ENCODE measurements around the gene PTPRN2.

Gene PTPRN2

GRCh38 chr7:158075633-158076001 is 512.0 kb downstream of the PTPRN2 start:
- ATAC-seq (replicated peaks; ENCODE audit: extremely low read depth, poor library complexity, severe bottlenecking) (no peak), DNase-seq (ENCODE audit: low spot score in 2 of 2) (no peak)
- Mint-ChIP-seq H3K27ac (ENCODE audit: low read depth) (no peak overlapping the region), H3K27me3 (no peaks in the 10 kb centered on the region), H3K36me3 (ENCODE audit: insufficient read depth) (no peaks in the 10 kb centered on the region), H3K4me1 (no peaks in the 10 kb centered on the region), H3K9me3 (no peaks in the 10 kb centered on the region), H3K4me3 (no peak overlapping the region)

DNA sequence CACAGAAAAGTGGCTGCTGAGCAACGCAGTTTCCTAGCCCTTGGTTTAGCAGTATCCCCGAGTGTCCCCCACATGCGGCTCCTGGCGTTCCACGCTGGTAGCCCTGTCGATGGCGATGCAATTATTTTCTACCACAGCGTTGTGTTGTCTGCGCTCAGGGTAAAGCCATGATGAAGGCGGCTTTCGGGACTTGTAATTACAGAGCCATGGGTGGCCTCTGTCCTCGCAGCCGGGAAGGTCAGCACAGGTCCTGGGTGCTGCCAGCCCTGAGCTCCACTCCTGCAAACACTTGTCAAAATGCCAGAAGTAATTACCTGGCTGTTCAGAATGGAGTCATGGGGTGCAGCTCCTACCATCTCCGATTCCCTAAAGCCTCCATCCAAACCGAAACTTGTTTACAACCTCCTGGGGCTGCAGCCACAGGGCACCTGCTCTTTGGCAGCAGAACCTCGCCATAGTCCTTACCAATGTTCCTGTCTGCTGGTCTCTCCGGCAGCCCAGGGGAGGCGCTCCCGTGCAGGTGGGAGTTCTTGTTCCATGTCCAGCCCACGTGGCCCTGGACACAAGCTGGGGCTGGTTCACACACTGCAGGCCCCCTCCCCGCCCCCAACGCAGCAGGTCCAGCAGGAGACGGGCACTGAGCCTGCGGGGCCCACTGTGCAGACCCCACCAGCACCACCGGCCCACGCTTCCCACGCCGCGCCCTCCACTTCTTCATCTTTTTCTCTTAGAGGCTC is 512.6 kb downstream of the PTPRN2 start:
- ATAC-seq (replicated peaks; ENCODE audit: extremely low read depth, poor library complexity, severe bottlenecking) (no peak), DNase-seq (ENCODE audit: low spot score in 2 of 2) (no peak)
- no peak overlapping the region for H3K27ac Mint-ChIP-seq (ENCODE audit: low read depth)
- H3K27me3 Mint-ChIP-seq, result no peaks in the 10 kb centered on the region
- no peaks in the 10 kb centered on the region for H3K4me1 Mint-ChIP-seq
- no peak overlapping the region for H3K4me3 Mint-ChIP-seq
- H3K9me3 Mint-ChIP-seq, result peaks cover 3% of the 10 kb centered on the region
- no peaks in the 10 kb centered on the region for H3K36me3 Mint-ChIP-seq (ENCODE audit: insufficient read depth)

GRCh38 chr7:158073845-158074840 is 513.5 kb downstream of the PTPRN2 start:
- Mint-ChIP-seq H3K4me3 (no peak overlapping the region), H3K4me1 (no peaks in the 10 kb centered on the region), H3K27ac (ENCODE audit: low read depth) (no peak overlapping the region), H3K9me3 (peaks cover 5% of the 10 kb centered on the region), H3K27me3 (no peaks in the 10 kb centered on the region), H3K36me3 (ENCODE audit: insufficient read depth) (no peaks in the 10 kb centered on the region)
- no peak for ATAC-seq (replicated peaks; ENCODE audit: extremely low read depth, poor library complexity, severe bottlenecking)
- no peak for DNase-seq (ENCODE audit: low spot score in 2 of 2)

GRCh38 chr7:158072991-158073730 is 514.5 kb downstream of the PTPRN2 start:
- DNase-seq (ENCODE audit: low spot score in 2 of 2) (no peak), ATAC-seq (replicated peaks; ENCODE audit: extremely low read depth, poor library complexity, severe bottlenecking) (no peak)
- Mint-ChIP-seq H3K4me1 (no peaks in the 10 kb centered on the region), H3K36me3 (ENCODE audit: insufficient read depth) (no peaks in the 10 kb centered on the region), H3K9me3 (peaks cover 5% of the 10 kb centered on the region), H3K27ac (ENCODE audit: low read depth) (no peak overlapping the region), H3K4me3 (no peak overlapping the region), H3K27me3 (no peaks in the 10 kb centered on the region)

- H3K4me3 Mint-ChIP-seq, result no peak overlapping the region
- no peaks in the 10 kb centered on the region for H3K27me3 Mint-ChIP-seq
- H3K27ac Mint-ChIP-seq (ENCODE audit: low read depth), result no peak overlapping the region
- H3K4me1 Mint-ChIP-seq, result no peaks in the 10 kb centered on the region
- no peaks in the 10 kb centered on the region for H3K36me3 Mint-ChIP-seq (ENCODE audit: insufficient read depth)
- peaks cover 5% of the 10 kb centered on the region for H3K9me3 Mint-ChIP-seq
- DNase-seq (ENCODE audit: low spot score in 2 of 2), result no peak
- ATAC-seq (replicated peaks; ENCODE audit: extremely low read depth, poor library complexity, severe bottlenecking), result no peak
Measured at GRCh38 chr7:158070222-158070920, 517.3 kb downstream of the PTPRN2 start.

DNA sequence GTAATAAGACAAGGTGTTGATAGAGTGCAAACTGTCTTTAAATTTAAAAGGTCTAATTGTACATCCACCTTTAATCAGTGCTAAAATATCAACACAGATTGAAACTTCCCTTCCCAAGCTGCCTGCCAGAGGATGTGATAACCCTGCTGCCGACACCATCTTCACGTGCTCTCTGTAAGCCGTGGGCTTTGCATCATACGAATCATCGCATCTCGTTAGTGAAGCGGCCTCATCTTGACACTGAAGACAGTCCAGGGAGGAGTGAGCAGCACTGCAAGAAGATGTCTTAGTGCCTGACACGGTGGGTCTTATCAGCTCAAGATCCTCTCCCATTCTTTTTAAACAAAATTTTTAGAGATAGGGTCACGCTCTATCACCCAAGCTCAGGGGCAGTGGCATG is 518.8 kb downstream of the PTPRN2 start:
- no peaks in the 10 kb centered on the region for H3K4me1 Mint-ChIP-seq
- no peak overlapping the region for H3K27ac Mint-ChIP-seq (ENCODE audit: low read depth)
- ATAC-seq (replicated peaks; ENCODE audit: extremely low read depth, poor library complexity, severe bottlenecking) (no peak), DNase-seq (ENCODE audit: low spot score in 2 of 2) (no peak)
- no peaks in the 10 kb centered on the region for H3K36me3 Mint-ChIP-seq (ENCODE audit: insufficient read depth)
- H3K4me3 Mint-ChIP-seq, result no peak overlapping the region
- no peaks in the 10 kb centered on the region for H3K27me3 Mint-ChIP-seq
- H3K9me3 Mint-ChIP-seq, result peaks cover 5% of the 10 kb centered on the region

- ATAC-seq (replicated peaks; ENCODE audit: extremely low read depth, poor library complexity, severe bottlenecking) (no peak), DNase-seq (ENCODE audit: low spot score in 2 of 2) (no peak)
- peaks cover 5% of the 10 kb centered on the region for H3K9me3 Mint-ChIP-seq
- H3K27me3 Mint-ChIP-seq, result no peaks in the 10 kb centered on the region
- H3K27ac Mint-ChIP-seq (ENCODE audit: low read depth), result no peak overlapping the region
- no peaks in the 10 kb centered on the region for H3K36me3 Mint-ChIP-seq (ENCODE audit: insufficient read depth)
- H3K4me1 Mint-ChIP-seq, result no peaks in the 10 kb centered on the region
- H3K4me3 Mint-ChIP-seq, result no peak overlapping the region
Measured at GRCh38 chr7:158067931-158068482, 519.6 kb downstream of the PTPRN2 start.

- Mint-ChIP-seq H3K27me3 (no peaks in the 10 kb centered on the region), H3K36me3 (ENCODE audit: insufficient read depth) (no peaks in the 10 kb centered on the region), H3K9me3 (peaks cover 5% of the 10 kb centered on the region), H3K4me1 (no peaks in the 10 kb centered on the region), H3K4me3 (no peak overlapping the region), H3K27ac (ENCODE audit: low read depth) (no peak overlapping the region)
- no peak for ATAC-seq (replicated peaks; ENCODE audit: extremely low read depth, poor library complexity, severe bottlenecking)
- DNase-seq (ENCODE audit: low spot score in 2 of 2), result no peak
Measured at GRCh38 chr7:158067219-158067930, 520.2 kb downstream of the PTPRN2 start.

DNA sequence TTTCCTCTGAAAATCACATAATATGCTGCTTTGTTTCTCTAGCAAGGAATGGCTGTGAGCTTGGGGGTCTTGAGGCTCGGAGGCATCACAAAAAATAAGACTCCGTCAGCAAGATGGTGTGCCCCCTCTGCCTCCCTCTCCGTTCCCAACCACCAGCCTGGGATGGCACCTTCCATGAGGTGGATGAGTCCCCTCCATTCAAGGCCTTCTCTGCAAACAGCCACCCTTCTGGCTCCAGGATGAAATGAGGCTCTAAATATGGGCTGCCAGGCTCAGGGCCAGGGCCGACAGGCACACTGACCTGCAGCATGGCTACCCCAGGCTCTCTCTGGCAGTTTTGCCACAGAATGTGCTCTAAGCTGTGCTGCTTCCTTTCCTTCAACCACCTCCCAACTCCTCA is 521.5 kb downstream of the PTPRN2 start:
- peaks cover 5% of the 10 kb centered on the region for H3K9me3 Mint-ChIP-seq
- ATAC-seq (replicated peaks; ENCODE audit: extremely low read depth, poor library complexity, severe bottlenecking), result no peak
- no peaks in the 10 kb centered on the region for H3K27me3 Mint-ChIP-seq
- no peak for DNase-seq (ENCODE audit: low spot score in 2 of 2)
- no peak overlapping the region for H3K4me3 Mint-ChIP-seq
- H3K27ac Mint-ChIP-seq (ENCODE audit: low read depth), result no peak overlapping the region
- H3K4me1 Mint-ChIP-seq, result no peaks in the 10 kb centered on the region
- H3K36me3 Mint-ChIP-seq (ENCODE audit: insufficient read depth), result no peaks in the 10 kb centered on the region

GRCh38 chr7:158065340-158065739 is 522.3 kb downstream of the PTPRN2 start:
- no peaks in the 10 kb centered on the region for H3K27me3 Mint-ChIP-seq
- no peak for ATAC-seq (replicated peaks; ENCODE audit: extremely low read depth, poor library complexity, severe bottlenecking)
- no peak for DNase-seq (ENCODE audit: low spot score in 2 of 2)

DNA sequence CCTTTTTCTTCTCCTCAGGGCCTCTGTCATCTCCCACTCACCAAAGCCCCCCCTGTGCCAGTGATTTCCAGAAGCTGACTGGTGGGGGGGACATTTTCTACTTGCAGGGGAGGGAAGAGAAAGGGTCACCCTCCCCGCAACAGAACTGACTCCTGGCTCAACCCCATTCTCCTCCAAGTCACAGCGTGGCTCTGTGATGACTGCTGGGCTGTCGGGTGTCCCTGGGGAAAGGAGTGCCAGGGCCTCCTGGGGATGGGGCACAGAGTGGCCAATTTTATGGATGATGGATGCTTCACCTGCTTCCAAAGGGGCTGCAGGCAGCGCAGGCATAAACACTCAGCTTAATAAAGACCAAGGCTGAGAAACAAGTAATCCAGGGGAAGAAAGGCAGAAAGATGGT is 523.0 kb downstream of the PTPRN2 start:
- no peak overlapping the region for H3K4me3 Mint-ChIP-seq
- H3K36me3 Mint-ChIP-seq (ENCODE audit: insufficient read depth), result no peaks in the 10 kb centered on the region
- H3K9me3 Mint-ChIP-seq, result no peaks in the 10 kb centered on the region
- ATAC-seq (replicated peaks; ENCODE audit: extremely low read depth, poor library complexity, severe bottlenecking), result no peak
- DNase-seq (ENCODE audit: low spot score in 2 of 2), result no peak
- H3K4me1 Mint-ChIP-seq, result no peaks in the 10 kb centered on the region
- no peak overlapping the region for H3K27ac Mint-ChIP-seq (ENCODE audit: low read depth)
- no peaks in the 10 kb centered on the region for H3K27me3 Mint-ChIP-seq

More at GRCh38 chr7:158065340-158065739, 522.3 kb downstream of the PTPRN2 start:
- Mint-ChIP-seq H3K9me3 (peaks cover 5% of the 10 kb centered on the region), H3K4me3 (no peak overlapping the region), H3K27ac (ENCODE audit: low read depth) (no peak overlapping the region), H3K4me1 (no peaks in the 10 kb centered on the region), H3K36me3 (ENCODE audit: insufficient read depth) (no peaks in the 10 kb centered on the region)

Data from central memory CD8-positive, alpha-beta T cell (primary cell).